Epidermal melanocyte (primary cell): Measurements from ENCODE around the gene ASCC2.

Experiments
- DNase-seq: peaks from one replicate; pipeline ENCODE4 v3.0.0; 2011; ENCODE audit warnings: low spot score; ENCODE audit not compliant: insufficient read length

Gene ASCC2

GRCh38 chr22:29788339-29789279 is 49.5 kb downstream of the ASCC2 start:
- DNase-seq: no peak

GRCh38 chr22:29787371-29787980 is 50.6 kb downstream of the ASCC2 start:
- no peak for DNase-seq

- DNase-seq: no peak
Measured at GRCh38 chr22:29786031-29786430, 52.0 kb downstream of the ASCC2 start.

- no peak for DNase-seq
Measured at GRCh38 chr22:29784451-29785361, 53.4 kb downstream of the ASCC2 start.

GRCh38 chr22:29782061-29782845 is 55.8 kb downstream of the ASCC2 start:
- no peak for DNase-seq

- peak; percentile 66 for DNase-seq
Measured at GRCh38 chr22:29780748-29781676, 57.1 kb downstream of the ASCC2 start.

GRCh38 chr22:29780220-29780619 is 57.9 kb downstream of the ASCC2 start:
- DNase-seq: no peak

- no peak for DNase-seq
Measured at GRCh38 chr22:29773233-29773632, 64.8 kb downstream of the ASCC2 start.

GRCh38 chr22:29772170-29772641 is 65.9 kb downstream of the ASCC2 start:
- no peak for DNase-seq

- DNase-seq: no peak
Measured at GRCh38 chr22:29769723-29770321, 68.3 kb downstream of the ASCC2 start.

- DNase-seq: no peak
Measured at GRCh38 chr22:29768052-29768693, 69.9 kb downstream of the ASCC2 start.

- DNase-seq: peak; percentile 89
Measured at GRCh38 chr22:29767171-29768051, 70.7 kb downstream of the ASCC2 start, which contains the start of gene UQCR10. UQCR10 (plus strand) TSS chr22:29767369; CDS start chr22:29767399, 30 bp downstream.

- DNase-seq: peak; percentile 99
Measured at GRCh38 chr22:29766632-29767170, 71.4 kb downstream of the ASCC2 start, which contains the start of gene ZMAT5. ZMAT5 (minus strand) TSS chr22:29767007; CDS start chr22:29748544, 18,463 bp downstream.

GRCh38 chr22:29765905-29766631 is 72.0 kb downstream of the ASCC2 start:
- no peak for DNase-seq

GRCh38 chr22:29762263-29762662 is 75.8 kb downstream of the ASCC2 start:
- no peak for DNase-seq

- DNase-seq: no peak
Measured at GRCh38 chr22:29758959-29759358, 79.1 kb downstream of the ASCC2 start.
